Measurements from ENCODE around the gene ITPKC. TPM values are rescaled to one million over a fixed set of nuclear protein-coding genes. Genes with fewer than 3 reads are reported as not detected.

Gene ITPKC
- total and polyA plus RNA-seq, 9 of the 15 experiments (the other 6 are each of a cell fraction or from before 2014, with no cell fraction given) = 0.08 to 9.3 (median 5.8) TPM

DNA sequence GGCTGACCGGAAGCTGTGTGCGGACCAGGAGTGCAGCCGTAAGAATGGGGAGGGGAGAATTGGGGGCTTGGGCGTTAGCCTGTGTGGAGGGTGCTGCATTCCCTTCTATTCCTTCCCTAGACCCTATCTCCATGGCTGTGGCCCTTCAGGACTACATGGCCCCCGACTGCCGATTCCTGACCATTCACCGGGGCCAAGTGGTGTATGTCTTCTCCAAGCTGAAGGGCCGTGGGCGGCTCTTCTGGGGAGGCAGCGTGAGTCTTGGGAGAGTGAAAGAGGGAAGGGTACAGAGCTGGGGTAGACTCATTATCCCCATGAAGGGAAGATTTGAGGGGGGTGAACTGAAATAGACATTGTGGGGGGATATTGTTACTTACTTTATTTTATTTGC lies 58.7 kb downstream of the ITPKC start:
- no peak overlapping the region for H2AFZ ChIP-seq (ENCODE audit: low read depth, low read length)
- BruUV-seq (replicated peaks) = no TSS peak
- no peak overlapping the region for H3K4me2 ChIP-seq (ENCODE audit: insufficient read depth, low read length)
- WGBS (ENCODE audit: insufficient coverage, low coverage, missing lambda C conversion rate) = 73% methylated on average over 10 of the region's 10 CpGs
- no peaks in the 10 kb centered on the region for H3K79me2 ChIP-seq (ENCODE audit: control insufficient read depth, insufficient read depth, low read length)
- no peak for FAIRE-seq
- no peak overlapping the region for H3K4me3 ChIP-seq
- H3K9me1 ChIP-seq (ENCODE audit: control insufficient read depth, insufficient read depth, low read length) = no peaks in the 10 kb centered on the region
- TF ChIP-seq PYGO2 (tag; IDR thresholded peaks at IDR 0.05) = no peak
- TF ChIP-seq, protein P1, sequence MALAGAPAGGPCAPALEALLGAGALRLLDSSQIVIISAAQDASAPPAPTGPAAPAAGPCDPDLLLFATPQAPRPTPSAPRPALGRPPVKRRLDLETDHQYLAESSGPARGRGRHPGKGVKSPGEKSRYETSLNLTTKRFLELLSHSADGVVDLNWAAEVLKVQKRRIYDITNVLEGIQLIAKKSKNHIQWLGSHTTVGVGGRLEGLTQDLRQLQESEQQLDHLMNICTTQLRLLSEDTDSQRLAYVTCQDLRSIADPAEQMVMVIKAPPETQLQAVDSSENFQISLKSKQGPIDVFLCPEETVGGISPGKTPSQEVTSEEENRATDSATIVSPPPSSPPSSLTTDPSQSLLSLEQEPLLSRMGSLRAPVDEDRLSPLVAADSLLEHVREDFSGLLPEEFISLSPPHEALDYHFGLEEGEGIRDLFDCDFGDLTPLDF (CRISPR knock-in tag; IDR thresholded peaks at IDR 0.05) = no peak
- TF ChIP-seq, protein P2, sequence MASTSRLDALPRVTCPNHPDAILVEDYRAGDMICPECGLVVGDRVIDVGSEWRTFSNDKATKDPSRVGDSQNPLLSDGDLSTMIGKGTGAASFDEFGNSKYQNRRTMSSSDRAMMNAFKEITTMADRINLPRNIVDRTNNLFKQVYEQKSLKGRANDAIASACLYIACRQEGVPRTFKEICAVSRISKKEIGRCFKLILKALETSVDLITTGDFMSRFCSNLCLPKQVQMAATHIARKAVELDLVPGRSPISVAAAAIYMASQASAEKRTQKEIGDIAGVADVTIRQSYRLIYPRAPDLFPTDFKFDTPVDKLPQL (IDR thresholded peaks at IDR 0.05; ENCODE audit: extremely low read depth, insufficient read length) = no peak
- no peak for TF ChIP-seq NELFE (IDR thresholded peaks at IDR 0.05; ENCODE audit: insufficient read depth, insufficient read length)
- TF ChIP-seq ZNF586 (CRISPR knock-in tag; conservative IDR thresholded peaks at IDR 0.05) = no peak
- no peak for TF ChIP-seq MAFK (IDR thresholded peaks at IDR 0.05; ENCODE audit: low read length)
- TF ChIP-seq ZNF561 (CRISPR knock-in tag; conservative IDR thresholded peaks at IDR 0.05) = no peak
- TF ChIP-seq CBFA2T2 (conservative IDR thresholded peaks at IDR 0.05) = no peak
- DNase-seq (ENCODE audit: extremely low read depth in 1 of 4, low spot score in 3 of 4) = no peak
- no peaks in the 10 kb centered on the region; the same call in 1 of the 2 replicates for H3K9me3 ChIP-seq (replicated peaks; ENCODE audit: control insufficient read depth, insufficient read depth, low read depth, low read length)
- CTCF ChIA-PET (ENCODE audit: low intra/inter-chr PET ratio) = no interaction called here
- intact Hi-C loops (cut with micrococcal nuclease) (no loop called here), in situ Hi-C loops (cut with MboI) (no loop called here)
- no peak overlapping the region for H3K27ac ChIP-seq (ENCODE audit: extremely low read depth, low read depth, low read length)
- H3K4me1 ChIP-seq (replicated peaks in 1 of 2; ENCODE audit: control insufficient read depth in 2 of 2, insufficient read depth in 2 of 2, low read length in 2 of 2) = peaks cover 12 to 18% of the 10 kb centered on the region in 2 experiments; a peak in 3 of 5 replicates
- POLR2A ChIA-PET = interaction anchor here (1.2 kb wide), 1 partner anchor 34 kb away, joined by 3 read pairs; no protein-coding TSS in a partner anchor
- H3K9ac ChIP-seq (ENCODE audit: insufficient read depth in 1 of 2, low read depth in 2 of 2, low read length in 2 of 2) = peak overlapping the region in 1 of 2 experiments; percentile 73; a peak in 1 of 4 replicates
- ATAC-seq = no peak
- no peaks in the 10 kb centered on the region for H3K27me3 ChIP-seq (ENCODE audit: control insufficient read depth in 2 of 2, insufficient read depth in 2 of 2, low read length in 2 of 2)
- H4K20me1 ChIP-seq (replicated peaks; ENCODE audit: control insufficient read depth, insufficient read depth, low read length) = no peaks in the 10 kb centered on the region
- H3K36me3 ChIP-seq (ENCODE audit: control insufficient read depth, insufficient read depth, low read length) = no peaks in the 10 kb centered on the region
